A673 (cell line): ENCODE results near the gene ADPRS. TPM values are rescaled to one million over a fixed set of nuclear protein-coding genes. Genes with fewer than 3 reads are reported as not detected.
A peak's percentile ranks its signal among the peaks of the same experiment; 100 is the strongest.

Source experiments
- BruUV-seq: library from RNA; stranded (reverse); fragments of 400-500 nt; replicated peaks from 2 replicates; lab custom pipeline; 2021; lab: Mats Ljungman, UMichigan
- CTCF ChIA-PET: fragments of 300-600 bp; sonication (Branson Sonifier 250); formaldehyde crosslinking; loops from one replicate; lab custom pipeline; 2022; ENCODE audit warnings: antibody characterized with exemption; lab: Charles Lee
- POLR2A ChIA-PET: fragments of 300-600 bp; sonication (Branson Sonifier 250); formaldehyde crosslinking; loops from one replicate; lab custom pipeline; 2022; ENCODE audit warnings: antibody characterized with exemption; ENCODE audit not compliant: low non-redundant PET; lab: Charles Lee
- DNase-seq: peaks from one replicate; pipeline ENCODE4 v3.0.0-alpha.2; 2015; ENCODE audit warnings: low spot score
- H3K27ac ChIP-seq: fragments of 200-600 bp; sonication (generic); 2 replicates; pipeline ENCODE4 v1.5.1; 2016; ENCODE audit warnings: mixed run types, low read depth, mild to moderate bottlenecking, mixed read lengths, antibody characterized with exemption, low read length; ENCODE audit not compliant: poor library complexity, severe bottlenecking
- H3K27me3 ChIP-seq: fragments of 200-600 bp; sonication (generic); replicated peaks from 2 replicates; pipeline ENCODE4 v1.6.1; 2017; ENCODE audit warnings: mixed run types, low read depth, mild to moderate bottlenecking, mixed read lengths, antibody characterized with exemption, low read length; ENCODE audit not compliant: insufficient read depth, poor library complexity
- H3K36me3 ChIP-seq: fragments of 200-600 bp; sonication (generic); 2 replicates; pipeline ENCODE4 v1.6.1; 2016; ENCODE audit warnings: mixed run types, mild to moderate bottlenecking, mixed read lengths, antibody characterized with exemption, low read length; ENCODE audit not compliant: insufficient read depth, poor library complexity, severe bottlenecking
- H3K4me1 ChIP-seq: fragments of 200-600 bp; sonication (generic); 2 replicates; pipeline ENCODE4 v1.6.1; 2017; ENCODE audit warnings: mixed run types, mild to moderate bottlenecking, mixed read lengths, antibody characterized with exemption, low read length; ENCODE audit not compliant: insufficient read depth, poor library complexity, severe bottlenecking
- H3K4me3 ChIP-seq: fragments of 200-600 bp; sonication (generic); 2 replicates; pipeline ENCODE4 v1.5.1; 2016; ENCODE audit warnings: low read depth, mixed run types, mild to moderate bottlenecking, mixed read lengths, low read length; ENCODE audit not compliant: poor library complexity, severe bottlenecking
- H3K9me3 ChIP-seq: fragments of 200-600 bp; sonication (generic); 2 replicates; pipeline ENCODE4 v1.6.1; 2016; ENCODE audit warnings: mixed run types, low read depth, mild to moderate bottlenecking, mixed read lengths, antibody characterized with exemption, low read length; ENCODE audit not compliant: poor library complexity, severe bottlenecking
- EZH2 ChIP-seq: fragments of 200-600 bp; sonication (generic); IDR thresholded peaks from 2 replicates; pipeline ENCODE4 v1.6.1; 2017; ENCODE audit warnings: borderline replicate concordance, low read depth, mild to moderate bottlenecking, mixed read lengths, antibody characterized with exemption, low read length; ENCODE audit not compliant: poor library complexity, severe bottlenecking
- intact Hi-C: fragments of 100-400 bp; cut with micrococcal nuclease; formaldehyde crosslinking; loops from one replicate; pipeline ENCODE4 v1.10.0; 2022; ENCODE audit not compliant: unreplicated experiment
- total RNA-seq: library from RNA; stranded (reverse); gene quantifications from 2 replicates; pipeline ENCODE4 v1.2.3, GENCODE V29; 2021
- TF ChIP-seq, protein P1 (sequence below): fragments of 300-800, 200-600 bp; sonication (generic); conservative IDR thresholded peaks from 2 replicates; pipeline ENCODE4 v1.5.1; 2017; ENCODE audit warnings: low read depth, mild to moderate bottlenecking, antibody characterized with exemption, low read length, moderate library complexity, mixed read lengths

ADPRS gene
- total RNA-seq, 1 experiment from 2014 or later: 34.2 TPM

DNA sequence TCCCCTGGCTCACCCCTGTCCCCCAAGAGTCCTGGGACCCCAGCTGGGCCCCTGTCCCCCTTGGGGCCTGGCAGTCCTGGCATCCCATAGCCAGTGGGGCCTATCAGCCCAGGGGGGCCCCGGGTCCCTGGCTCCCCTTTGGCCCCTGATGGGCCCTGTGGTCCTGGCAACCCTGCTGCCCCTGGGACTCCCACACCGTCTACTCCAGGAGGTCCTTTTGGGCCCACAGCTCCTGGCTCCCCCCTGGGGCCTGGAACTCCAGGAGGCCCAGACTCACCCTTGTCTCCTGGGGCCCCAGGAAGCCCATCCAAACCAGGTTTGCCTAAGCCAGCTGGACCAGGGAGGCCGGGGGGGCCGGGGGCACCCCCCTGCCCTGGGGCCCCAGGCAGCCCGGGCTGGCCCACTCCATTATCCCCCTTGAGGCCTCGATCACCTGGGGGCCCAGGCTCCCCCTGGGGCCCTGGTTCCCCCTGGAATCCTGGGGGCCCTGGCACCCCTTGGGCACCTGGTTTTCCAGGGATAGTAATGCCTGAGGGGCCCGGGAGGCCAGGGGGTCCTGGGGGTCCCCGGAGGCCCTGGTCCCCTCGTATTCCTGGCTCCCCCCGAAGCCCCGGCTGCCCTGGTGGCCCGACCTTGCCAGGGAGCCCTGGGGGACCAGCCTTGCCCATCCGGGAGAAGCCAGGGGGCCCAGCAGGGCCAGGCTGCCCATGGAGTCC lies 10.1 kb downstream of the ADPRS start:
- H3K27ac ChIP-seq: peak overlapping the region; percentile 16

GRCh38 chr1:36099681-36100341 lies 11.1 kb downstream of the ADPRS start:
- no peak overlapping the region for H3K27ac ChIP-seq
- peak; percentile 82 for DNase-seq
- CTCF ChIA-PET: interaction anchor here (0.6 kb wide), 2 partner anchors 88 to 198 kb away, joined by 3 to 5 read pairs; no protein-coding TSS in a partner anchor

More for the DNA sequence above, 10.1 kb downstream of the ADPRS start:
- no peaks in the 10 kb centered on the region for H3K9me3 ChIP-seq
- H3K36me3 ChIP-seq: peaks cover 24% of the 10 kb centered on the region
- no TSS peak for BruUV-seq
- ChIA-PET CTCF (no interaction called here), POLR2A (interaction anchor here (0.6 kb wide), 1 partner anchor 94 kb away, joined by 3 read pairs; no protein-coding TSS in a partner anchor)
- H3K27me3 ChIP-seq: no peaks in the 10 kb centered on the region
- peaks cover 7% of the 10 kb centered on the region for H3K4me1 ChIP-seq
- no peak overlapping the region for H3K4me3 ChIP-seq
- intact Hi-C loops: loop anchor here (1.0 to 5.0 kb wide), 5 partner anchors 33 to 321 kb away; no protein-coding TSS in a partner anchor
- no peak for DNase-seq
- TF ChIP-seq EZH2: no peak
- TF ChIP-seq, protein P1, sequence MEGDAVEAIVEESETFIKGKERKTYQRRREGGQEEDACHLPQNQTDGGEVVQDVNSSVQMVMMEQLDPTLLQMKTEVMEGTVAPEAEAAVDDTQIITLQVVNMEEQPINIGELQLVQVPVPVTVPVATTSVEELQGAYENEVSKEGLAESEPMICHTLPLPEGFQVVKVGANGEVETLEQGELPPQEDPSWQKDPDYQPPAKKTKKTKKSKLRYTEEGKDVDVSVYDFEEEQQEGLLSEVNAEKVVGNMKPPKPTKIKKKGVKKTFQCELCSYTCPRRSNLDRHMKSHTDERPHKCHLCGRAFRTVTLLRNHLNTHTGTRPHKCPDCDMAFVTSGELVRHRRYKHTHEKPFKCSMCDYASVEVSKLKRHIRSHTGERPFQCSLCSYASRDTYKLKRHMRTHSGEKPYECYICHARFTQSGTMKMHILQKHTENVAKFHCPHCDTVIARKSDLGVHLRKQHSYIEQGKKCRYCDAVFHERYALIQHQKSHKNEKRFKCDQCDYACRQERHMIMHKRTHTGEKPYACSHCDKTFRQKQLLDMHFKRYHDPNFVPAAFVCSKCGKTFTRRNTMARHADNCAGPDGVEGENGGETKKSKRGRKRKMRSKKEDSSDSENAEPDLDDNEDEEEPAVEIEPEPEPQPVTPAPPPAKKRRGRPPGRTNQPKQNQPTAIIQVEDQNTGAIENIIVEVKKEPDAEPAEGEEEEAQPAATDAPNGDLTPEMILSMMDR: no peak

DNA sequence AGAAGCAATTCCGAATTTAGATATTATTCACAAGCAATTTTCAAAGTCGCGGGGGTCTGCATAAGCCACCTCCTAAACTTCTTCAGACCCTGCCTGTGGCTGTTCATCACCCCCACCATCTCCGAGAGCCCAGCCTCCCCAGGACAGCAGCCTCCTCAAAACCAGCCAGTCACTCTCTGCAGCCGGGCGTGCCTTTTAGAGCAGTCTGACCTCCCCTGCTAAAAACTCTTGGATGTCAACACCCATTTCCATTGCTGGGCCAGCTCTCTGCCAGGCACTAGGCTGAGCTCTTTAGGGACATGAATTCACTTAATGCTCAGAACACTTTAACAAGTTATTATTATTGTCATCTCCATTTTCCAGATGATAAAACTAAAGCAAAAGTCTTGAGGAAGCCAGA lies 11.7 kb downstream of the ADPRS start:
- ChIA-PET POLR2A (no interaction called here), CTCF (interaction anchor here (0.6 kb wide), 1 partner anchor 87 kb away, joined by 3 read pairs; no protein-coding TSS in a partner anchor)
- Histone ChIP-seq H3K27ac (no peak overlapping the region), H3K27me3 (no peaks in the 10 kb centered on the region), H3K9me3 (no peaks in the 10 kb centered on the region), H3K36me3 (peaks cover 9% of the 10 kb centered on the region), H3K4me3 (no peak overlapping the region), H3K4me1 (peaks cover 7% of the 10 kb centered on the region)
- intact Hi-C loops: no loop called here
- TF ChIP-seq, protein P1: no peak
- no peak for TF ChIP-seq EZH2
- no TSS peak for BruUV-seq
- no peak for DNase-seq

More at GRCh38 chr1:36099681-36100341, 11.1 kb downstream of the ADPRS start:
- intact Hi-C loops: loop anchor here (1.0 to 5.0 kb wide), 5 partner anchors 32 to 320 kb away; no protein-coding TSS in a partner anchor
- no peak overlapping the region for H3K4me3 ChIP-seq
- H3K27me3 ChIP-seq: no peaks in the 10 kb centered on the region
- POLR2A ChIA-PET: no interaction called here
- H3K4me1 ChIP-seq: peaks cover 7% of the 10 kb centered on the region
- no peak for TF ChIP-seq EZH2
- TF ChIP-seq, protein P1: peak; percentile 92
- peaks cover 14% of the 10 kb centered on the region for H3K36me3 ChIP-seq
- no TSS peak for BruUV-seq
- no peaks in the 10 kb centered on the region for H3K9me3 ChIP-seq
